GM10847 (cell line): ENCODE data around the gene PAK1.

Source experiments
- POLR2A ChIP-seq: IDR thresholded peaks from 2 replicates; pipeline ENCODE4 v1.6.1; 2011; ENCODE audit not compliant: insufficient read length; ENCODE audit errors: extremely low read depth

The PAK1 gene

GRCh38 chr11:77487790-77488189 is 13.9 kb upstream of the PAK1 start:
- TF ChIP-seq POLR2A: no peak

DNA sequence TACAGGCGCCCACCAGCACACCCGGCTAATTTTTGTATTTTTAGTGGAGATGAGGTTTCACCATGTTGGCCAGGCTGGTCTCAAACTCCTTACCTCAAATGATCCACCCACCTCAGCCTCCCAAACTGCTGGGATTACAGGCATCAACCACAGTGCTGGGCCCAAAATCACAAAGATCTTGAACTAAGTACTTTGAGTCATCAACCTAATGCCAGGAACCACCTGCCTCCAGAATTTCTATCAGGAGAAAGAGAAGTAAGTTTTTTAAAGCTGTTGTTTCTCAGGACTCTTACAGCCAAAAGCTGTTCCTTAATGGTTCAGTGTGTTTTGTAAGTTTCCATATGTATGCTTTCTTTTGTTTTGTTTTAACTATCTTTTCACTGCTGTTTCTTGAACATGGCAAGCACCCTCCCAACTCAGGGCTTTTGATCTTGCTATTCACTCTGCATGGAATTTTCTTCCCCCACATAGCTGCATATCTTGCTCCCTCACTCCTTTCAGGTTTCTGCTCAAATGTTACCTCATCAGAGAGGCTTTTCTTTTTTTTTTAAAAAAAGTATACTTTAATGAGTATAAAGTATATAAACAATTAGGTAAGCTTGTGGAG is 6.0 kb upstream of the PAK1 start:
- TF ChIP-seq POLR2A: no peak

DNA sequence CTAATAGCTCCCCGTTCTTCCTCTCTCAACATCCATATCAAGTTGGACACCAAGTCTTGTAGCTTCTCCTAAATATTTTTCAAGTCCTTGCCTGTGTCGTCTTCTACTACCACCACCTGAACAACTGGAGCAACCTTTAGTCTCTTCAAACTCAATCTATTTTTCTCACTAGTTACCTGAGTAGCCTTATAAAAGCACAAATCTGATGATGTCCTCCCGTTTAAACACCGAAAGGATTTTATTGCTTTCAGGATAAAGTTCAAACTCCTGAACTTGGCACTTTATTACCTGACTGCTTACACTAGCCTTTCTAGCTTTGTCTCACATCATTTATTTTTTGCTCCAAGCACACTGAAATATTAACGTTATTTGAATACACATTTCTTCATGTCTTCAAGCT is 1.3 kb upstream of the PAK1 start:
- TF ChIP-seq POLR2A: no peak

- TF ChIP-seq POLR2A: no peak
Measured at GRCh38 chr11:77474684-77475060, 778 bp upstream of the PAK1 start.

- peak; percentile 33 for TF ChIP-seq POLR2A
Measured at GRCh38 chr11:77472991-77473800, 698 bp downstream of the PAK1 start.

DNA sequence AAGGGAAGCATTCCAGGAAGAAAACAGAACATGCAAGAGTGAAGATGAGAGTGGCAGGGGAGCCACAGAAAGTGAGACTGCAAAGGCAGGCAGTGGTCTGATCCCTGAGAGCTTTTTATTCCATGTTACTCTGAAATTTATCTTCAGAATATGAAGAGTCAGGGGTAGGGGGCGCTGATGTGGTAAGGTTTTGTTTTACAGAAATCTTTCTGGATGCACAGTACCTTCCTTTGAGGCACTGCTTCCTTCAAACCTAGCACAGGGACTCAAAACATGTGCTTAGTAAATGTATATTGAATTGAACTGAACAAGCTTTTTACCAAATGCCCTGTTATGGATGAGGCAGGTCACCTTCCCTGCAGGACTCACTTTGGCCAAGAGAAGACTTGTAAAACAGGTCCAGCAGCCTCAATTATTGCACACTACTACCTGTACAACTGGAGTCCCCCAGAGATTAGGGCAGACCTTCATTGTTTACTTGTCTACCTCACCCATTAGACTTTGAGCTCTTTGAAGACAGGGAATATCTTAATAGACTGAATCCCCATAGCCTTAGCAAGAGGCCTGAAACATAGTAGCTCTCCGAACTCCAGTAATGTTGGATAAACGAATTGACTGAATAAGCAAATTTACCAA is 2.2 kb downstream of the PAK1 start:
- TF ChIP-seq POLR2A: no peak

DNA sequence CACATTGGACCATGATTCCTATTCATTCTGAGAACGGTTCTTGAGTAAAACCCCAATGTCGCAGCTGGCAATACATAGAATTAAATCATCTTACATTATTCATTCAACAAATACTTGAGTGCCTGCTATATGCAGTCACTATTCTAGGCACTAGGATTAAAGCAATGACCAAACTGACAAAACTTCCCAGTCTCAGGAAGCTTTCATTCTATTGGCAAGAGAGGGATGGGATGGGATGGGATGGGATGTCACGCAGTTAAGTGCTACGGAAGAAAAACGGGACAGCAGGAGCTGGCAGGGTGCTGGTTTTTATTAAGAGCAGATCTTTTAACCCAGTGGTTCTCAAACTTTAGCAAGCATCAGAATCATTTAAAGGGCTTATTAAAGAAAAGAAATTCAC is 2.9 kb downstream of the PAK1 start:
- TF ChIP-seq POLR2A: no peak

DNA sequence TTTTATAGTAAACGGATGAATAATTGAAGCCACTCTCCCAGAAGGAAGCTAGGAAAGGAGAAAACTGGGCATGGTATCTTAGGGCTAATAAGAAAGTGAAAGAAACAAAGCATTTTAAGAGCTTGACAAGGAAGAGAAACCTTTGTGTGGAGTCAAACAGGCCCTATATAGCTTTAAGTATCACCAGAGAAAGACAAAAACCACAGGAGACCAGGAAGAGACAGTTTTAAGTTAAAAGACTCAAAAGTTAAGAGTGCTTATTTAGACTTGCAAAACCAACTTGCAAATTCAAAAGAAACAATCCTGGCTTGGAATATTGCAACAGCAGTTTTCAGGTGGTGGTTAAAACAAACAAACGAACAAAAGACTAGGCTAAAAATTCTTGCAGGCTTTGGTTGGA is 3.4 kb downstream of the PAK1 start:
- no peak for TF ChIP-seq POLR2A

- no peak for TF ChIP-seq POLR2A
Measured at GRCh38 chr11:77468527-77468926, 5.4 kb downstream of the PAK1 start.

GRCh38 chr11:77467993-77468392 is 5.9 kb downstream of the PAK1 start:
- no peak for TF ChIP-seq POLR2A

DNA sequence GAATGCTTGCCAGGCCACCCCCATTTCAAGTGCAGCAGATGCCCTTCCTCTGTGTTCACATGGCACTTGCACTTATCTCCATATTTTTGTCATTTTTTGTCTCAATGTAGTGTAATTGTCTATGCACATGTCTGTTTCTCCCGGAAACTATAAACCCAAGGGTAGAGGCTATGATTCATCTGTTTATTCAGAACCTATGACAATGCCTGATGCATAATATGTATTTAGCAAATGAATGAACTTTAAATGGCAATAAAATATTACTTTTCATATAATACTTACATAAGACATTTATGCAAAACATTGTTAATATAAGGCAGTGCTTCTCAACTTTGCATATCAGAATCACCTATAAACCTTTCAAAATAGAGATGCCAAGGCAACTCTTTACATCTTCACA is 6.7 kb downstream of the PAK1 start:
- no peak for TF ChIP-seq POLR2A

DNA sequence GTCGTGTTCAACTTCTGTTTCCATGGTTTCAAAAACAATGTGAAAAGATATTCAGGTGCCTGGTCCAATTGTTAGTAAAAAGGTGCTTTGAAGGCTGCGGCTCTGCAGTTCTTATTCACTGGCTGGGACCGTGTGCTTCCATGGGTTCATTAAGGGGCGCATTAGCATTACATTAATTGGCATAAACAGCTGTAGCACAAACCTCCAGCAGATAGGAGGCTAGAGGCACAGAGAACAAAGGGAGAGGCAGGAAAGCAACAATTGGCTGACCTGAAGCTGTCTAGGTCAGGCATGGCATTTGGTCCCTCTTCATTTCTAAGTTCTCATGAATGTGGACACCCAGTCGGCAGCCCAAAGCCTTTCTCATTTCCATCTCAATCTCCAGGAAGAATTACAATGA is 16.6 kb downstream of the PAK1 start:
- no peak for TF ChIP-seq POLR2A

- no peak for TF ChIP-seq POLR2A
Measured at GRCh38 chr11:77455740-77456139, 18.2 kb downstream of the PAK1 start.

GRCh38 chr11:77454867-77455655 is 18.8 kb downstream of the PAK1 start:
- no peak for TF ChIP-seq POLR2A

GRCh38 chr11:77450227-77450626 is 23.7 kb downstream of the PAK1 start:
- TF ChIP-seq POLR2A: no peak

- TF ChIP-seq POLR2A: no peak
Measured at GRCh38 chr11:77449784-77450183, 24.1 kb downstream of the PAK1 start.

- no peak for TF ChIP-seq POLR2A
Measured at GRCh38 chr11:77449060-77449521, 24.8 kb downstream of the PAK1 start.
